GM19351 (cell line): ENCODE data around the gene GOLGA6L6.
"Not testable (repeated sequence)": the region's sequence is repeated elsewhere in the genome, so short reads cannot be mapped to it uniquely, and the experiment has no call there.

ENCODE experiments used
- ATAC-seq: cut with Tn5 transposase; IDR thresholded peaks from one replicate; pipeline ENCODE4 v1.9.1; 2021; ENCODE audit warnings: mild to moderate bottlenecking, moderate library complexity; ENCODE audit not compliant: unreplicated experiment

Gene GOLGA6L6, protein sequence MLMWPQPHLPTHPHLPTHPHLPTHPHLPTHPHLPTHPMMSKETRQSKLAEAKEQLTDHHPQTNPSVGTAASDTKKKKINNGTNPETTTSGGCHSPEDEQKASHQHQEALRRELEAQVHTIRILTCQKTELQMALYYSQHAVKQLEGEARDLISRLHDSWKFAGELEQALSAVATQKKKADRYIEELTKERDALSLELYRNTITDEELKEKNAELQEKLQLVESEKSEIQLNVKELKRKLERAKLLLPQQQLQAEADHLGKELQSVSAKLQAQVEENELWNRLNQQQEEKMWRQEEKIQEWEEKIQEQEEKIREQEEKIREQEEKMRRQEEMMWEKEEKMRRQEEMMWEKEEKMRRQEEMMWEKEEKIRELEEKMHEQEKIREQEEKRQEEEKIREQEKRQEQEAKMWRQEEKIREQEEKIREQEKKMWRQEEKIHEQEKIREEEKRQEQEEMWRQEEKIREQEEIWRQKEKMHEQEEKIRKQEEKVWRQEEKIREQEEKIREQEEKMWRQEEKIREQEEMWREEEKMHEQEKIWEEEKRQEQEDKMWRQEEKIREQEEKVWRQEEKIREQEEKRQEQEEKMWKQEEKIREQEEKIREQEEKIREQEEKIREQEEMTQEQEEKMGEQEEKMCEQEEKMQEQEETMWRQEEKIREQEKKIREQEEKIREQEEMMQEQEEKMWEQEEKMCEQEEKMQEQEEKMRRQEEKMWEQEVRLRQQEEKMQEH

DNA sequence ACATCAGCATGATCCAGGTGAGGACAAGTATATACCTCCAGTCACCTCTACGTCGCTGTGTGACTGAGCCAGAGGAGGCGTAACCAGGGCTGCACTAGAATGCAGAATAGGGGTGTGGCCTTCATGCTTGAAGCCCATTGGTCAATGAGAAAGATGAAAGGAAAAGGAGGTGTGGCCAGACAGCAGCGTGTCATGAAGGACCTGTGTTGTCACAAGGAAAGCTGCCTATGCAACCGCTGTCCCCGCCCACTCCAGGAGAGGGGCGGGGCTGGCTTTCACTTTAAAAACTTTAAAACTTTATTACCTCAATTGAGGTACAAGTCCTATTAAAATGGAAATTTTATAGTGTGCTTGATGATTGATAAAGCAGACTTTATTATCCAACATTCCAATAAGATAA is at the start of gene GOLGA6L6:
Gene GOLGA6L6 (minus strand): TSS at position 101 of the 400 bp plus-strand sequence. CDS start 91 bp downstream, at position 10.
- not testable (repeated sequence) for ATAC-seq

DNA sequence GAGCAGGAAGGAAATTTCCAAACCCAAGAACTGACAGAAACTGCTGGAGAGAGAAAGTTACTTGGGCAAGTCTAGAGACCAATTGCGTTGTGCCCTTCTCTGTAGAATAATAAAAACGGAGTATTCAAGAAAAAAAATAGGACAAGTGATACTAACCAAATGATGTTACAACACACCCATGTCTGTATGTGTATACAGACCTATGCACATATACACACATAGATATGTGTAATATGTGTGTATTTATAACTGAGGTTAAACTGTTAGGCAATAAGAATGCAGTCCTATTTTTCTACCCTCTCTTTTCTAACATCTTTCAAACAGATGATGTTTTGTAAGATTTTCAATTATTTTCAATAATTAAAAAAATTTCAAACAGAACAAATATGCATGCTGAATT is 48.5 kb upstream of the GOLGA6L6 start:
- not testable (repeated sequence) for ATAC-seq

DNA sequence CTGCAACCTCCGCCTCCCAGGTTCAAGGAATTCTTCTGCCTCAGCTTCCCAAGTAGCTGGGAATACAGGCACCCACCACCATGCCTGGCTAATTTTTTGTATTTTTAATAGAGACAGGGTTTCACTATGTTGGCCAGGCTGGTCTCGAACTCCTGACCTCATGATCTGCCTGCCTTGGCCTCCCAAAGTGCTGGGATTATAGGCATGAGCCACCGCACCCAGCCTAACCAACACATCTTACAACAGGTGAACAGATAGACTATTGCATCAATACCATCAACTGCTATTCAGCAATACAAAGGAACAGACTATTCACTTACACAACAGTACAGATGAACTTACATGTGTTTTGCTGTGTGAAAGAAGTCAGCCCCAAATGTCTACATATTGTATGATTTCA is 45.2 kb upstream of the GOLGA6L6 start:
- not testable (repeated sequence) for ATAC-seq

DNA sequence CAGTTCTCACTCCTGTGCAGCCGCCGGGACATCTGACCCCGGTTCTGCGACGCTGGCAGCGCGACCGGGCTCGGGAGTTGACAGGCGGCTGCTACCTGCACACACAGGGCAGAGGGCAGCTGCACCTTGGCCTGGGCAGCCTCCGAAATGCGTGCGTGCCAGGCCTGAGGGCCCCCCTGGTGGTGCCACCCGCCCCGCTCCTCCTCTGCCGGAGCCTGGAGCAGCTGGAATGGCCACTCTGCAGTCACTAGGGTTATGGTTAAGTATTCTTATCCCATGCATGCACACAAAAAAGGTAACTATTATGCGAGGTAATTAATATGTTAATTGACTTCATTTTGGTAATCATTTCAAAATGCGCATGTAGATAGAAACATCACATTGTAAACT is 41.1 kb upstream of the GOLGA6L6 start:
- ATAC-seq, result not testable (repeated sequence)

DNA sequence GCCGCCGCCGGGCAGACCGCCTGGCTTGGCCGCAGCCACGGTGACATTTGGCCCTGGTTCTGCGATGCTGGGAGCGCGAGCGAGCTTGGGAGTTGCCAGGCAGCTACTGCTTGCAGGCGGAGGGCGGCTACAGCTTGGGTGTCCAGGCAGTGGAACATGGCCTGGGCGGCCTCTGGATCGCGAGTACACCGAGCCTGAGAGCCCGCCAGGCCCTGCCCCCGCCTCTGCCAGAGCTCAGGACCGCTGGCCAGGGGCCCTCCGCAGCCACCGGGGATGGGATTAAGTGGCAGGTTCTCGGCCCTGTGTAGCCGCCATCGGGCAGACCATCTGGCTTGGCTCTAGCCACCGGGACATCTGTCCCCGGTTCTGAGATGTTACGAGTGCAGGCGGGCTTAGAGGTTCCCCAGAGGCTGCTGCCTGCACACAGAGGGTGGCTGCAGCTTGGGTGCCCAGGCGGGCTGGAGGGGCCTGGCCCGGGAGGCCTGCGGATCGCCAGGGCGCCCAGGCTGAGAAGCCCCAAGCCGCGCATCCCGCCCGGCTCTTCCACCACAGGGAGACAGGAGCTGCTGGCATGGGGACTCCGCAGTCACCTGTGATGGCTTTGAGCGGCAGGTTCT is 40.6 kb upstream of the GOLGA6L6 start:
- ATAC-seq, result not testable (repeated sequence)

DNA sequence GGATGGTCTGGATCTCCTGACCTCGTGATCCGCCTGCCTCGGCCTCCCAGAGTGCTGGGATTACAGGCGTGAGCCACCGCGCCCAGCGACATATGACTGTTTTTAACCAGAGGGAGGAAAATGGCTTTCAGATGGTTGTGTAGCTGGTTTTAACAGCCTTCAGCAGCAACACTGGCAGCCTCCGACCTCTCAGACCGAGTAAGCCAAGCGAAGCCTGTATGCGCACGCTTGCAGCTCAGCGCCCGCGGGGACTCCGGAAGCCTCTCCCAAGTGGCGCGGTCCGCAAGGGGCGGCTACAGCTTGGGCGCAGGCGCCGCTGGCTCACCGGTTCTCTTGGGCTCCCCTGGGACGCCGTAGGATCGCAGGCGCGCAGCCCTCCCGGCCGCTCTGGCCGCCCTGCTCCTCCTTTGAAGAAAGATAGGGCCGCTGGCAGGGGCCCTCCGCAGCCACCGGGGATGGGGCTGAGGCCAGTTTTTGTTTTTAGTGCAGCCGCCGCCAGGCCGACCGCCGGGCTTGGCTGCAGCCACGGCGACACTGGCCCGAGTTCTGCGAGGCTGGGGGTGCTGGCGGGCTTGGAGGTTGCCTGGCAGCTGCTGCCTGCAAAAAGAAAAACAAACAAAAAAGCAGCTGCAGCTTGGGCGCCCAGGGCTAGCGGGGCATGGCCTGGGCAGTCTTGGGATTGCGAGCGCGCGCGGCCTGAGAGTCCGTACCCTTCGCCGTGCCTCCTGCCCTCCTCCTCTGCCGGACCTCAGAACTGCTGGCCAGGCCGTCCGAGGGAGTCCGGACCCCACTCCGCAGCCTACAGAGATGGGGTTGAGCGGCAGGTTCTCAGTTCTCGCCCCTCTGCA is 39.9 kb upstream of the GOLGA6L6 start:
- ATAC-seq, result not testable (repeated sequence)

DNA sequence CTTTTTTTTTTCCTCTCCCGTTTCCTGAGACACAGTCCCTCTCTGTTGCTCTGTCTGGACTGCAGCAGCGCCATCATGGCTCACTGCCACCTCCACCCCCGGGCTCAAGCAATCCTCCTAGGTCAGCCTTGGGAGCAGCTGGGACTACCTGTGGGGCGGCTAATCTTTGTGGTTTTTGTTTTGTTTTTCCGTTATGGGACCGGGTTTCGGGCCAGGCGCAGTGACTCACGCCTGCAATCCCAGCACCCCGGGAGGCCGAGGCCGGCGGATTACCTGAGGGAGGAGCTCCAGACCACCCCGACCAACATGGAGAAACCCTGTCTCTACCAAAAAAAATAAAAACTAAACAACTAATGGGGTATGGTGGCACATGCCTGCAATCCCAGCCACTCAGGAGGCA is 38.1 kb upstream of the GOLGA6L6 start:
- ATAC-seq, result not testable (repeated sequence)

DNA sequence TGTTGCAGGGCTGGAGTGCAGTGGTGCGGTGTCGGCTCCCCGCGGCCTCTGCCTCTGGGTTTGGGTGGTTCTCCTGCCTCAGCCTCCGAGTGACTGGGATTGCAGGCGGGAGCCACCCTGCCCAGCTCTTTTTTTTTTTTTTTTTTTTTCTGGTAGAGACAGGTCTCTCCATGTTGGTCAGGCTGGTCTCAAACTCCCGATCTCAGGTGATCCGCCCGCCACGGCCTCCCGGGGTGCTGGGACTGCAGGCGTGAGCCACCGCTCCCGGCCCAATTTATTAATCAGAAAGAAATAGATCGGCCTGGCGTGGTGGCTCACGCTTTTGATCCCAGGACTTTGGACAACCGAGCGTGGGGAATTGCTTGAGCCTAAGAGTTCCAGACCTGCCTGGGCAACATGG is 9.7 kb upstream of the GOLGA6L6 start:
- ATAC-seq, result not testable (repeated sequence)

DNA sequence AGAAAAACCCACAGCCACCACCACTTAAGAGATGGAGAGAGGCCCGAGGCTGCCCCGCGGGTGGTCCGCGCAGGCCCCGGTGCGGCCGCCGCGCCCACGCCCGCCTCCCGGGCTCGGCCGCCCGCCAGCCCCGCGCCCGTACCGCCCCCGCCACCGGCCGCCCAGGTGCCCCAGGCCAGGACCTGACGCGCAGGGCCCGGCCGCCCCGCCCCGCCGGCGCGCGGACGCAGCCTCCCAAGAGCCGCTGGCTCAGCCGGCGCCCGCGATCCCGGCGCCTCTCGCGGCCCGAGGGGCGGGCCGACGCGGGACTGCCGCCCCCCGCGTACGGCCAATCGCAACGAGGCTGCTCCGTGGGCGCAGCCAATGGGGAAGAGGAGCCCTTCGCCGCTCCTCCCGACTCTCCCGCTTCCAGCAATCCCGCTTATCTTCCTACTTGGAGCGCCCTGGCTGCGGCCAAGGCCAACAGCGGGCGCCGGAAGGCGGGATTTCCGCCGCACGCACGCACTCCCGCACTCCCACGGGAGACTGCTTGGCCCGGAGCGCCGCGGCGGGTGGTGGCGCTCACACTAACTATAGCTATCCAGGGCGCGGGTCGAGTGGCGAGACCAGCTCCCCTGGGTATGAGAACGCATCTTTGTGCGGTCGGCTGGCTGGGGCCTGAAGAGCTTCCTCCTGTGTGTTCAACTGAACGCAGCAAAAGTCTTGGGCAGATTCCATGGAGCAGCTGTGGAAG is 35.5 kb downstream of the GOLGA6L6 start:
- not testable (repeated sequence) for ATAC-seq

DNA sequence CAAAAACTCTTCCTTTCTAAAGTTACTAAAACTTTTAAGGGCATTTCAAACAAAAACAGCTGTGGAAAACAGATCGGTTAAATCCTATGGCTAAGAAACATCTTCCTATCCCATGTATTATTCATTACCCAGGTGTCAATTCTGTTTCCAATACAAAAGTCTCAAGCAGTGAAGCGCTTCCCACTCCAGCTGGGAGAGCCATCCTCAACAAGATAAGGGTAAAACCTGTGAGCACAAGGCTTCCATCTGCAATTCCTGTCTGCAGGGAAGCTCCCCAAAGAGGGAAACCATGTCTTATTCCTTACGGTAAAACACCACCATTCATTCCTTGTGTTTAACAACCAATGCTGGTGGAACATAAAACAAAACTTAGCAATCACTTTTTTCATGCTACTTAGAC is 38.8 kb downstream of the GOLGA6L6 start:
- not testable (repeated sequence) for ATAC-seq

DNA sequence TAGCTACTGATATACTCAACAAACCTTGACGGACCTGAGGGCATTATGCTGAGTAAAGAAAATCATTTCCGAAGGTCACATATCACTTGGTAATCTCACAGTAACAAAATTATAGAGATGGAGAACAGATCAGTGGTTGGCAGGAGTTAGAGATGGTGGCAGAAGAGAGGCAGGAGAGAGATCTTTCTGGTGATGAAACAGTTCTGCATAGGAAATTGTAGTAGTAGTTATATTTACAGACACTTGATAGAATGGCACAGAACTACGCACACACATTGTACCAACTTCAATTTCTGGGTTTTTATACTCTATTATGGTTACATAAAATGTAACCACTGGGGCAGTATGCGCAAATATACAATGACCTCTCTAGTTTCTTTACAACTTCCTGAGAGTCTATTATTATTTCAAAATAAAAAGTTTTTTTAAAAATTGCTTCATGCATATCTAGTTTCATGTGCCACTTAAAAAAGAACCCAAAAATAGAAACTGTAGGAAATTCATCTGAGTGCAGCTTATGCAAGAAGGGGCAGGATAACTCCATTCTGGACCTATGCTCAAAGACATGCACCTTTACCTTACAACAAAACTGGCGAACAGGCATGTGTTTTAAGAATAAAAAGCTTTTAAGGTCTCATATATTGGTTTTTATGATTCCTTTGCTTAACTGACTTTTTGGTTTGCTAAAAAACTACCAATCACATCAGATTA is 39.9 kb downstream of the GOLGA6L6 start:
- ATAC-seq, result not testable (repeated sequence)

DNA sequence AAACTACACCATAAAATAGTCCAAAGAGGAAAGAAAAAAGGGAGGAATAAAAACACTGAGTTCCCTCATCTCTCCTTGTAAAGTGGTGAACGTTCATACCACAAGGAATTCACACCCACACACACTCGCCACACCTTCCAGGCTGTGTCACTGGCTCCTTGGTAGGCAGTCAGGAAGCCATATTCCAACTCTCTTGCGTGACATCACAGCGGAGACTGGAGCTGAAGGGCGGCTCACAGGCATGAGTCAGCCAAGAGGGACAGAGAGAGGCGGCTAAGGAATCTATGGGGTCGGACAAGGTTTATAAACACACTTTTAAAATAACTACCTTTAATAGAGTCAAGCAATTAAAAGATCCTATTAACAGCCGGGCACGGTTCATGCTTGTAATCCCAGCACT is 43.8 kb downstream of the GOLGA6L6 start:
- not testable (repeated sequence) for ATAC-seq

DNA sequence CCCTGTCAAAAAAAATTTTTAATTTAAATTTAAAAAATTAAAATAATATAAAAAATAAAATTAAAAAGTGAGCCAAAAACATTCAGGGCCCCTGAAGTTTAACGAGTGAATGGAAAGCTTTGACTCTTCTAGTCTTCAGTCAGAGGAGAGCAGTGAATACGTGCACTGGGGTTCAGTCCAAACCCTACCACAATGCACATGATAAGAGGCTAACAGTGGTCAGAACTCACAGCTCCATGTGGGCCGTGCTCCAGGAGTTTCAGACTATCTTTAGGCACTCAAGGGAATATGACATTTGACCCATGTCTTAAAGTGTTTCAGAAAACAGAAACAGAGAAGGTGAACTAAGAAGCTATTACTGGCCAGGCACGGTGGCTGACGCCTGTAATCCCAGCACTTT is 48.6 kb downstream of the GOLGA6L6 start:
- not testable (repeated sequence) for ATAC-seq

DNA sequence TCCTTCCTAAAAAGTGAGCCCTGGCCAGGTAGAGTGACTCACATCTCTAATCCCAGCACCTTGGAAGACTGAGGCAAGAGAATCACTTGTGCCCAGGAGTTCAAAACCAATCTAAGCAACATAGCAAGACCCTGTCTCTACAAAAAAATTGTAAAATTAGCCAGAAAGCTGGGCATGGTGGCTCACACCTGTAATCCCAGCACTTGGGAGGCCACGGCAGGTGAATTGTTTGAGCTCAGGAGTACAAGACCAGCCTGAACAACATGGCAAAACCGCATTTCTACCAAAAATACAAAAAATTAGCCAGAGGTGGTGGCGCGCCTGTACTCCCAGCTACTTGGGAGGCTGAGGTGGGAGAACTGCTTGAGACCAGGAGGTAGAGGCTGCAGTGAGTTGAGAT is 49.0 kb downstream of the GOLGA6L6 start:
- ATAC-seq, result not testable (repeated sequence)

DNA sequence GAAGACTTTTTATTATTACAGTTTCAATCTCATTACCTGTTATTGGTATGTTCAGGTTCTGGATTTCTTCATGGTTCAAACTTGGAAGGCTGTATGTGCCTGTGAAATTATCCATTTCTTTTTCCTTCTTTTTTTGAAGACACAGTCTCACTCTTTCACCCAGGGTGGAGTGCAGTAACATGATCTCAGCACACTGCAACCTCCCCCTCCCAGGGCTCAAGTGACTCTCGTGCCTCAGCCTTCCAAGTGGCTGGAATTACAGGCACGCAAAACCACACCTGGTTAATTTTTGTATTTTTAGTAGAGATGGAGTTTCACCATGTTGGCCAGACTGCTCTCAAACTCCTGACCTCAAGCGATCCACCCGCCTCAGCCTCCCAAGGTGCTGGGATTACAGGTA is 52.3 kb downstream of the GOLGA6L6 start:
- ATAC-seq, result not testable (repeated sequence)
